ENCODE data around the gene CCDC97.
A peak's percentile ranks its signal among the peaks of the same experiment; 100 is the strongest.

Gene CCDC97

GRCh38 chr19:41320568-41320967, 10.6 kb downstream of the CCDC97 start:
- DNase-seq (ENCODE audit: insufficient read length, low spot score), result no peak
- FAIRE-seq, result no peak
- no peak for TF ChIP-seq POLR2A (IDR thresholded peaks at IDR 0.05; ENCODE audit: low read depth, low read length)

- FAIRE-seq (no peak), DNase-seq (ENCODE audit: insufficient read length, low spot score) (no peak)
- no peak; the same call in 1 of the 2 replicates for TF ChIP-seq POLR2A (IDR thresholded peaks at IDR 0.05; ENCODE audit: low read depth, low read length)
Observed at GRCh38 chr19:41321204-41321599, 11.2 kb downstream of the CCDC97 start.

GRCh38 chr19:41321600-41322270, 11.8 kb downstream of the CCDC97 start:
- DNase-seq (ENCODE audit: insufficient read length, low spot score) (peak; percentile 90), FAIRE-seq (no peak)
- no peak for TF ChIP-seq POLR2A (IDR thresholded peaks at IDR 0.05; ENCODE audit: low read depth, low read length)

- FAIRE-seq, result no peak
- DNase-seq (ENCODE audit: insufficient read length, low spot score), result no peak
Observed at GRCh38 chr19:41322451-41322850, 12.5 kb downstream of the CCDC97 start.

GRCh38 chr19:41323023-41323422, 13.1 kb downstream of the CCDC97 start:
- no peak for TF ChIP-seq POLR2A (IDR thresholded peaks at IDR 0.05; ENCODE audit: low read depth, low read length)
- DNase-seq (ENCODE audit: insufficient read length, low spot score), result no peak
- no peak for FAIRE-seq

More at GRCh38 chr19:41322451-41322850, 12.5 kb downstream of the CCDC97 start:
- no peak for TF ChIP-seq POLR2A (IDR thresholded peaks at IDR 0.05; ENCODE audit: low read depth, low read length)

GRCh38 chr19:41323430-41324125, 13.6 kb downstream of the CCDC97 start:
- peak; percentile 18; the same call in 1 of the 2 replicates for TF ChIP-seq POLR2A (IDR thresholded peaks at IDR 0.05; ENCODE audit: low read depth, low read length)
- DNase-seq (ENCODE audit: insufficient read length, low spot score) (peak; percentile 95), FAIRE-seq (no peak)

- TF ChIP-seq POLR2A (IDR thresholded peaks at IDR 0.05; ENCODE audit: low read depth, low read length), result no peak
- no peak for FAIRE-seq
- DNase-seq (ENCODE audit: insufficient read length, low spot score), result no peak
Observed at GRCh38 chr19:41324231-41324702, 14.3 kb downstream of the CCDC97 start.

GRCh38 chr19:41324921-41325639, 15.1 kb downstream of the CCDC97 start:
- DNase-seq (ENCODE audit: insufficient read length, low spot score) (peak; percentile 93), FAIRE-seq (no peak)
- no peak for TF ChIP-seq POLR2A (IDR thresholded peaks at IDR 0.05; ENCODE audit: low read depth, low read length)

- DNase-seq (ENCODE audit: insufficient read length, low spot score) (no peak), FAIRE-seq (no peak)
- no peak for TF ChIP-seq POLR2A (IDR thresholded peaks at IDR 0.05; ENCODE audit: low read depth, low read length)
Observed at GRCh38 chr19:41325640-41325946, 15.6 kb downstream of the CCDC97 start.

GRCh38 chr19:41325947-41326706, 16.2 kb downstream of the CCDC97 start:
- 0 out of 2 replicates have a peak, but pooled peaks have one; percentile 25 for TF ChIP-seq POLR2A (IDR thresholded peaks at IDR 0.05; ENCODE audit: low read depth, low read length)
- DNase-seq (ENCODE audit: insufficient read length, low spot score), result no peak
- no peak for FAIRE-seq

GRCh38 chr19:41327076-41327575, 17.2 kb downstream of the CCDC97 start:
- DNase-seq (ENCODE audit: insufficient read length, low spot score) (no peak), FAIRE-seq (no peak)
- TF ChIP-seq POLR2A (IDR thresholded peaks at IDR 0.05; ENCODE audit: low read depth, low read length), result no peak

- FAIRE-seq, result no peak
- DNase-seq (ENCODE audit: insufficient read length, low spot score), result peak; percentile 96
- no peak for TF ChIP-seq POLR2A (IDR thresholded peaks at IDR 0.05; ENCODE audit: low read depth, low read length)
Observed at GRCh38 chr19:41327576-41328156, 17.7 kb downstream of the CCDC97 start.

GRCh38 chr19:41328157-41328841, 18.3 kb downstream of the CCDC97 start:
- TF ChIP-seq POLR2A (IDR thresholded peaks at IDR 0.05; ENCODE audit: low read depth, low read length), result no peak
- no peak for DNase-seq (ENCODE audit: insufficient read length, low spot score)
- no peak for FAIRE-seq
